Activated naive CD8-positive, alpha-beta T cell treated with anti-CD3 and anti-CD28 coated beads, Interleukin-2, amount 50 U/mL, for 24 hours (primary cell): Measurements from ENCODE around the gene GLS.
A peak's percentile ranks its signal among the peaks of the same experiment; 100 is the strongest.

ENCODE experiments used
- ATAC-seq: fragments of 150-1000 bp; cut with Tn5 transposase; one replicate; pipeline ENCODE4 v1.10.0; 2021
- DNase-seq: peaks from one replicate; pipeline ENCODE4 v3.0.0; 2021
- H3K27ac Mint-ChIP-seq: one replicate; pipeline ENCODE4 v1.8.0; 2021; ENCODE audit warnings: mild to moderate bottlenecking, mixed read lengths
- H3K27me3 Mint-ChIP-seq: one replicate; pipeline ENCODE4 v1.8.0; 2021; ENCODE audit warnings: mixed read lengths
- H3K36me3 Mint-ChIP-seq: one replicate; pipeline ENCODE4 v1.8.0; 2021; ENCODE audit warnings: low read depth, mixed read lengths
- H3K4me1 Mint-ChIP-seq: one replicate; pipeline ENCODE4 v1.8.0; 2021; ENCODE audit warnings: mixed read lengths
- H3K4me3 Mint-ChIP-seq: one replicate; pipeline ENCODE4 v1.8.0; 2021; ENCODE audit warnings: mild to moderate bottlenecking, moderate library complexity, mixed read lengths
- H3K9me3 Mint-ChIP-seq: one replicate; pipeline ENCODE4 v1.8.0; 2021; ENCODE audit warnings: mixed read lengths

The GLS gene

GRCh38 chr2:191003405-191004309 is 123.0 kb downstream of the GLS start:
- no peak for ATAC-seq
- H3K9me3 Mint-ChIP-seq: peaks cover 25% of the 10 kb centered on the region
- peaks cover 60% of the 10 kb centered on the region for H3K4me1 Mint-ChIP-seq
- no peak overlapping the region for H3K4me3 Mint-ChIP-seq
- peaks cover 98% of the 10 kb centered on the region for H3K36me3 Mint-ChIP-seq
- H3K27ac Mint-ChIP-seq: peak overlapping the region; percentile 68
- DNase-seq: no peak
- no peaks in the 10 kb centered on the region for H3K27me3 Mint-ChIP-seq

- Mint-ChIP-seq H3K36me3 (peaks cover 93% of the 10 kb centered on the region), H3K9me3 (peaks cover 25% of the 10 kb centered on the region), H3K27me3 (no peaks in the 10 kb centered on the region), H3K4me1 (peaks cover 66% of the 10 kb centered on the region), H3K4me3 (no peak overlapping the region), H3K27ac (no peak overlapping the region)
- DNase-seq (no peak), ATAC-seq (no peak)
Observed at GRCh38 chr2:191006297-191006696, 125.7 kb downstream of the GLS start.

GRCh38 chr2:191006997-191007783 is 126.6 kb downstream of the GLS start:
- Mint-ChIP-seq H3K9me3 (peaks cover 25% of the 10 kb centered on the region), H3K4me3 (no peak overlapping the region), H3K36me3 (peaks cover 88% of the 10 kb centered on the region), H3K27me3 (no peaks in the 10 kb centered on the region), H3K27ac (no peak overlapping the region), H3K4me1 (peaks cover 67% of the 10 kb centered on the region)
- DNase-seq: no peak
- no peak for ATAC-seq

GRCh38 chr2:191008286-191008685 is 127.7 kb downstream of the GLS start:
- Mint-ChIP-seq H3K27ac (peak overlapping the region; percentile 2), H3K36me3 (peaks cover 78% of the 10 kb centered on the region), H3K4me1 (peaks cover 62% of the 10 kb centered on the region), H3K9me3 (peaks cover 22% of the 10 kb centered on the region), H3K27me3 (no peaks in the 10 kb centered on the region), H3K4me3 (no peak overlapping the region)
- ATAC-seq (no peak), DNase-seq (no peak)

GRCh38 chr2:191009541-191010374 is 129.1 kb downstream of the GLS start:
- H3K4me3 Mint-ChIP-seq: peak overlapping the region; percentile 60
- peaks cover 10% of the 10 kb centered on the region for H3K9me3 Mint-ChIP-seq
- ATAC-seq: no peak
- H3K4me1 Mint-ChIP-seq: peaks cover 54% of the 10 kb centered on the region
- no peaks in the 10 kb centered on the region for H3K27me3 Mint-ChIP-seq
- H3K27ac Mint-ChIP-seq: peak overlapping the region; percentile 51
- no peak for DNase-seq
- peaks cover 64% of the 10 kb centered on the region for H3K36me3 Mint-ChIP-seq

- Mint-ChIP-seq H3K27me3 (no peaks in the 10 kb centered on the region), H3K9me3 (peaks cover 9% of the 10 kb centered on the region), H3K4me3 (no peak overlapping the region), H3K4me1 (peaks cover 49% of the 10 kb centered on the region), H3K27ac (no peak overlapping the region), H3K36me3 (peaks cover 53% of the 10 kb centered on the region)
- DNase-seq: no peak
- ATAC-seq: peak; percentile 9
Observed at GRCh38 chr2:191010887-191011885, 130.6 kb downstream of the GLS start.

- no peaks in the 10 kb centered on the region for H3K27me3 Mint-ChIP-seq
- DNase-seq (no peak), ATAC-seq (no peak)
- H3K27ac Mint-ChIP-seq: no peak overlapping the region
- peaks cover 42% of the 10 kb centered on the region for H3K36me3 Mint-ChIP-seq
- peaks cover 8% of the 10 kb centered on the region for H3K9me3 Mint-ChIP-seq
- H3K4me1 Mint-ChIP-seq: peaks cover 46% of the 10 kb centered on the region
- H3K4me3 Mint-ChIP-seq: no peak overlapping the region
Observed at GRCh38 chr2:191012346-191012745, 131.7 kb downstream of the GLS start.

- no peak for DNase-seq
- no peak overlapping the region for H3K27ac Mint-ChIP-seq
- H3K4me1 Mint-ChIP-seq: peaks cover 43% of the 10 kb centered on the region
- H3K9me3 Mint-ChIP-seq: peaks cover 8% of the 10 kb centered on the region
- peaks cover 34% of the 10 kb centered on the region for H3K36me3 Mint-ChIP-seq
- peak; percentile 3 for ATAC-seq
- H3K4me3 Mint-ChIP-seq: no peak overlapping the region
- H3K27me3 Mint-ChIP-seq: no peaks in the 10 kb centered on the region
Observed at GRCh38 chr2:191012845-191013681, 132.4 kb downstream of the GLS start.

GRCh38 chr2:191013682-191013931 is 133.0 kb downstream of the GLS start:
- Mint-ChIP-seq H3K27ac (no peak overlapping the region), H3K4me1 (peaks cover 43% of the 10 kb centered on the region), H3K9me3 (peaks cover 8% of the 10 kb centered on the region), H3K4me3 (no peak overlapping the region), H3K27me3 (no peaks in the 10 kb centered on the region), H3K36me3 (peaks cover 29% of the 10 kb centered on the region)
- ATAC-seq (no peak), DNase-seq (no peak)

GRCh38 chr2:191013932-191014652 is 133.5 kb downstream of the GLS start, which contains the start of gene STAT1:
TSS of gene STAT1 (minus strand) at chr2:191014171. CDS start at chr2:191010003, 4,168 bp downstream.
- Mint-ChIP-seq H3K9me3 (peaks cover 8% of the 10 kb centered on the region), H3K27ac (no peak within 1 kb of the TSS), H3K27me3 (no peaks in the 10 kb centered on the region), H3K36me3 (peaks cover 26% of the 10 kb centered on the region), H3K4me3 (no peak within 1 kb of the TSS), H3K4me1 (peaks cover 45% of the 10 kb centered on the region)
- DNase-seq: peak; percentile 98
- ATAC-seq: peak; percentile 85

GRCh38 chr2:191014653-191015020 is 134.0 kb downstream of the GLS start:
- Mint-ChIP-seq H3K9me3 (peaks cover 8% of the 10 kb centered on the region), H3K36me3 (peaks cover 21% of the 10 kb centered on the region), H3K27me3 (no peaks in the 10 kb centered on the region), H3K4me3 (no peak overlapping the region), H3K4me1 (peaks cover 46% of the 10 kb centered on the region), H3K27ac (no peak overlapping the region)
- ATAC-seq: peak; percentile 6
- no peak for DNase-seq
